Type B pancreatic cell (in vitro differentiated cells): ENCODE results near the gene CD47. TPM values are rescaled to one million over a fixed set of nuclear protein-coding genes. Genes with fewer than 3 reads are reported as not detected.

ENCODE experiments used
- DNase-seq: peaks from one replicate; pipeline ENCODE4 v3.0.0; 2021; ENCODE audit warnings: mixed read lengths; ENCODE audit not compliant: unreplicated experiment; ENCODE audit errors: extremely low spot score
- H3K27ac Mint-ChIP-seq: 2 replicates; pipeline ENCODE4 v1.8.0; 2021; ENCODE audit warnings: mild to moderate bottlenecking, mixed read lengths
- H3K27me3 Mint-ChIP-seq: 2 replicates; pipeline ENCODE4 v1.8.0; 2021; ENCODE audit warnings: mixed read lengths
- H3K36me3 Mint-ChIP-seq: 2 replicates; pipeline ENCODE4 v1.8.0; 2021; ENCODE audit warnings: mixed read lengths
- H3K4me1 Mint-ChIP-seq: one replicate; pipeline ENCODE4 v1.8.0; 2021; ENCODE audit warnings: mixed read lengths; ENCODE audit not compliant: unreplicated experiment
- H3K4me3 Mint-ChIP-seq: 2 replicates; pipeline ENCODE4 v1.8.0; 2021; ENCODE audit warnings: mild to moderate bottlenecking, mixed read lengths
- H3K9me3 Mint-ChIP-seq: 2 replicates; pipeline ENCODE4 v1.8.0; 2021; ENCODE audit warnings: mixed read lengths
- CTCF ChIP-seq: fragments of 200-600 bp; sonication (generic); conservative IDR thresholded peaks from 2 replicates; pipeline ENCODE4 v1.5.0; 2021; ENCODE audit warnings: antibody characterized with exemption, mild to moderate bottlenecking
- total RNA-seq: library from RNA; stranded (reverse); gene quantifications from 2 replicates; pipeline ENCODE4 v1.2.1, GENCODE V29; 2021; ENCODE audit warnings: low replicate concordance

CD47 gene
- total RNA-seq, 1 donor from 2014 or later, result 113 TPM

- no peaks in the 10 kb centered on the region for H3K27me3 Mint-ChIP-seq
- peaks cover 28% of the 10 kb centered on the region for H3K4me1 Mint-ChIP-seq
- H3K4me3 Mint-ChIP-seq, result no peak overlapping the region
- H3K36me3 Mint-ChIP-seq, result peaks cover 7% of the 10 kb centered on the region
- no peak for DNase-seq
- no peak for TF ChIP-seq CTCF
- no peak overlapping the region for H3K27ac Mint-ChIP-seq
- H3K9me3 Mint-ChIP-seq, result no peaks in the 10 kb centered on the region
Measured at GRCh38 chr3:108036401-108036800, 54.4 kb downstream of the CD47 start.

DNA sequence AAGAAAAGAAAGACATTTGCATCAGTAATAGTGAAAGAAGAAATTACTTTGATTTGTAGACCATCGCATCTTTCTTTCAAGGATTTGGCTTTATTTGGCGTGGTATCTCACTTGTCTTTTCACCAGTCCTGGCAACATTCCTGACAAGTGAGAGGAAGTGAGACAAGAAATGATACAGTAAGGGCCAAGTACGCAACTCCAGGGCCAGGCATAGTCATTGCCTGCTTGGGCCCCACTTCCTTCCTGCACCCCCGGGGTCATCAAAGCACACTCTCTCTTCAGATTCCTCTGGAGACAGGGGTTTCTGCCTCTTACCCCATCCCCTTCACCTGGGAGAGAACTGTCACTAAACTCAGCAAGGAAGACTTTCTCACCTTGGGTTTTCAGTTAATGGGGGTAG is 55.1 kb downstream of the CD47 start:
- no peak overlapping the region for H3K4me3 Mint-ChIP-seq
- no peaks in the 10 kb centered on the region for H3K27me3 Mint-ChIP-seq
- H3K27ac Mint-ChIP-seq, result no peak overlapping the region
- H3K9me3 Mint-ChIP-seq, result no peaks in the 10 kb centered on the region
- no peak for DNase-seq
- TF ChIP-seq CTCF, result no peak
- peaks cover 7% of the 10 kb centered on the region for H3K36me3 Mint-ChIP-seq
- H3K4me1 Mint-ChIP-seq, result peaks cover 28% of the 10 kb centered on the region

DNA sequence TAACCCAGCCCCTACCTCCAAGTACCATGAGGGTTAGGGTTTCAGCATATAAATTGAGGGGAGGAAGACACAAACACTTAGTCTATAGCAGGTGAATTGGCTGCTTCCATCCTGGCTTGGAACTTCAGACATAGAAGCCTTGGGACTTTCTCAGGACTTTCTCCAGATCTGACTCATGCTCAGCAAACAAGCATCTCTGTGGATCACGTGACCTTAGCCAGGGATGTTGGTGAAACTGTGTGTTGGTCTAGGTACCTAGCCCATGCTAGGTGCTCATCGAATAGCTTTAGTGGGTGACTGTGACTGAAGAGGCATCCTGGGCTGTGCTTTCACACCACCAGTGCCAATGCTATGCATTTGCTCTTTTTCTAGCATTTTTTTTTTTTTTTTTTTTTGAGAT is 58.9 kb downstream of the CD47 start:
- no peak for DNase-seq

DNA sequence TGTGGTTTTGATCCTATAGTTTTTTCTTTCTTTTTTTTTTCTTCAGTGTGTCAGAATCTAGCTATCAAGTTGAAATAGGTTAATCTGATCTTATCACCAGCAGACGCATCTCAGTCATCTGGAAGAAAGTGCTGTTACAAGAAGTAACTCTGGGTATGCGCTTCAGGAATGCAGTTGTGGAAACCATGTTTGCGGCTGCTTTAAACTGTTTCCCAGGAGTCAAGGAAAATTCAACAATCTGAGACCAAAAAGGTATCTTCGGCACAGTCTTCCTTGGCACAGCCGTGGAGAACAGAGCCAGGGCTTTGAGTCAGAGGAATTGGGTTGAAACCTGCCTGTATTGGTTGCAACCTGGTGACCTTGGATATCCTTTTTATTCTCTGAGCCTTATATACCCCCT is 59.9 kb downstream of the CD47 start:
- no peak for DNase-seq
- H3K36me3 Mint-ChIP-seq, result no peaks in the 10 kb centered on the region
- TF ChIP-seq CTCF, result no peak
- no peak overlapping the region for H3K27ac Mint-ChIP-seq
- H3K9me3 Mint-ChIP-seq, result no peaks in the 10 kb centered on the region
- peaks cover 7% of the 10 kb centered on the region for H3K4me1 Mint-ChIP-seq
- no peaks in the 10 kb centered on the region for H3K27me3 Mint-ChIP-seq
- H3K4me3 Mint-ChIP-seq, result no peak overlapping the region

More for the DNA sequence above, 58.9 kb downstream of the CD47 start:
- Mint-ChIP-seq H3K9me3 (no peaks in the 10 kb centered on the region), H3K27ac (no peak overlapping the region), H3K4me3 (no peak overlapping the region), H3K4me1 (peaks cover 15% of the 10 kb centered on the region), H3K27me3 (no peaks in the 10 kb centered on the region), H3K36me3 (peaks cover 3% of the 10 kb centered on the region)
- no peak for TF ChIP-seq CTCF

DNA sequence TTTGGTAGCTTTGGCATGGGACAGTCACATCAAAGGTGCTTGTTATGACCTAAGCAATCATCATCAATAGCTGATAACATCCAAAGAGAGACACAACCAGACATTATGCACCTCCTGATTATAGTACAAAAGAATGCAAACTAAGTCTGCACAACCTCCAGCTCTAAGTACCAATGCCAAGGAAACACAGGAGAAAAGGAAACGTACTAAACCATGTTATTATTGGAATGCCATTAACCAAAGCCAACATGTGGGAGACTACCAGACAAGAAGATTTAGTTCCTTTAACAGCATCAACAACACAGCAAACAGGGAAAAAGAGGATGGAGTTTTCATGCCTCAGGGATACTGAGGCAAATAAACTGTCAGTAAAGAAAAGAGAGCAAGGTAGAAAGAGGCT is 61.4 kb downstream of the CD47 start:
- no peak for TF ChIP-seq CTCF
- no peaks in the 10 kb centered on the region for H3K9me3 Mint-ChIP-seq
- H3K4me3 Mint-ChIP-seq, result no peak overlapping the region
- H3K27ac Mint-ChIP-seq, result no peak overlapping the region
- no peaks in the 10 kb centered on the region for H3K36me3 Mint-ChIP-seq
- peaks cover 10% of the 10 kb centered on the region for H3K4me1 Mint-ChIP-seq
- no peak for DNase-seq
- no peaks in the 10 kb centered on the region for H3K27me3 Mint-ChIP-seq

DNA sequence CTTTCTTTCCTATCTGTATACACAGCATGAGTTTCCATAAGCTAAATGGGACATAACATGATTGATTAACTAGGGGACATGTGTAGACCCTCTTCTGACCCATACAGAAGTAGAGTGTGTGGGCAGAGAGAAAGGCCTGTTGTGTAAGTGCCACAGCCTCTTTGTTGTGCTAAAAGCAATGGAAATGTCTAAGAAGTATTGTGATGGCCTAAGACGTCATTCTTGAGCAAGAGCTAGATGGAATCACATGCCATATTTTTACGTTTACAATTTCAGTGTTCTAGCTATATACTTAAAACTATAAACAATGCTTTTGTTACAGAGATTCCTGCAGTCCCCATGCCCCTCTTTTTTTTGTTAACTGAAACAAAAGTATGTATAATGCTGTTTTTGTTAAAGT is 61.9 kb downstream of the CD47 start:
- no peak for TF ChIP-seq CTCF
- Mint-ChIP-seq H3K27me3 (no peaks in the 10 kb centered on the region), H3K4me3 (no peak overlapping the region), H3K36me3 (no peaks in the 10 kb centered on the region), H3K4me1 (peaks cover 15% of the 10 kb centered on the region), H3K27ac (no peak overlapping the region), H3K9me3 (no peaks in the 10 kb centered on the region)
- no peak for DNase-seq
